Psoas muscle (tissue), 8 donors: Measurements from ENCODE around the gene ARX. TPM values are rescaled to one million over a fixed set of nuclear protein-coding genes. Genes with fewer than 3 reads are reported as not detected.

Experiments
- ATAC-seq, 4 donors: fragments of 200-7000 bp; cut with Tn5 transposase; one replicate each; pipeline ENCODE4 v1.9.1; 2020; ENCODE audit warnings: moderate library complexity in 3 of 4, mild to moderate bottlenecking in 2 of 4
- DNase-seq, 2 donors: peaks; one replicate each; pipeline ENCODE4 v3.0.0-alpha.2; 2020
- H3K27ac ChIP-seq: fragments of 200-600 bp; one replicate; pipeline ENCODE4 v1.8.0; 2022
- H3K27me3 ChIP-seq, 3 donors: fragments of 200-600 bp in 1 of 3; one replicate each; pipeline versions ENCODE4 v1.6.1 to v1.8.0; 2013 to 2022; ENCODE audit warnings: low read length in 2 of 3, mild to moderate bottlenecking in 2 of 3, moderate library complexity in 1 of 3; ENCODE audit not compliant: insufficient read depth in 3 of 3
- H3K36me3 ChIP-seq, 2 donors: fragments of 200-600 bp in 1 of 2; one replicate each; pipeline versions ENCODE4 v1.6.1 to v1.8.0; 2013 to 2022; ENCODE audit warnings: low read depth in 1 of 2, mild to moderate bottlenecking in 1 of 2, moderate library complexity in 1 of 2; ENCODE audit not compliant: insufficient read depth in 1 of 2
- H3K4me1 ChIP-seq: fragments of 200-600 bp; one replicate; pipeline ENCODE4 v1.8.0; 2022
- H3K4me3 ChIP-seq: fragments of 200-600 bp; one replicate; pipeline ENCODE4 v1.8.0; 2022; ENCODE audit warnings: mild to moderate bottlenecking
- H3K9me3 ChIP-seq: fragments of 200-600 bp; one replicate; pipeline ENCODE4 v1.8.0; 2022
- WGBS, 3 donors: extraction: QIAGEN DNeasy Blood & Tissue Kit; methylation state at CpG; one replicate each; pipeline versions ENCODE4 v1.1.6 to v1.1.7; 2013; 5-methylcytosine and 5-hydroxymethylcytosine counted together
- intact Hi-C, 2 donors: fragments of 100-400 bp; cut with DNase I; formaldehyde crosslinking; loops; one replicate each; pipeline versions ENCODE4 v1.11.0 to v1.14.2; 2022
- polyA plus RNA-seq, 3 donors: library from polyadenylated mRNA; stranded (reverse); fragments of 200-250 nt; gene quantifications; one replicate each; pipeline ENCODE4 v1.2.3, GENCODE V29; 2013
- total RNA-seq, 4 donors: library from RNA; stranded (reverse); fragmentation: NEBNext Ultra II Directional in 2 of 4; extraction: Animal tissue kit (Norgen Biotek cat#: 25700) in 2 of 4; gene quantifications; one replicate each; pipeline versions ENCODE4 v1.2.1 to v1.2.4, GENCODE V29; 2021 to 2023
- TF ChIP-seq, protein P1 (sequence below): fragments of 200-600 bp; IDR thresholded peaks from one replicate; pipeline ENCODE4 v1.8.0; 2022; ENCODE audit warnings: antibody characterized with exemption
- donor health status: healthy with polysubstance abuse.
- donor health status: DM: no; HTN: no; CAD: no; lungs with moderate emphysema.
- donor health status: Bipolar disorder and iron deficiency.
- donor health status: healthy.
- donor health status: DM: yes; HTN: yes; CAD: no.
- donor health status: DM: no; HTN: no; CAD: no.
- donor health status: DM: no; HTN: no; CAD: no.
- donor health status: DM: yes; HTN: yes; CAD: no.

Gene ARX
- total and polyA plus RNA-seq, 7 donors: 0.64 to 12.8 (median 3.0) TPM

DNA sequence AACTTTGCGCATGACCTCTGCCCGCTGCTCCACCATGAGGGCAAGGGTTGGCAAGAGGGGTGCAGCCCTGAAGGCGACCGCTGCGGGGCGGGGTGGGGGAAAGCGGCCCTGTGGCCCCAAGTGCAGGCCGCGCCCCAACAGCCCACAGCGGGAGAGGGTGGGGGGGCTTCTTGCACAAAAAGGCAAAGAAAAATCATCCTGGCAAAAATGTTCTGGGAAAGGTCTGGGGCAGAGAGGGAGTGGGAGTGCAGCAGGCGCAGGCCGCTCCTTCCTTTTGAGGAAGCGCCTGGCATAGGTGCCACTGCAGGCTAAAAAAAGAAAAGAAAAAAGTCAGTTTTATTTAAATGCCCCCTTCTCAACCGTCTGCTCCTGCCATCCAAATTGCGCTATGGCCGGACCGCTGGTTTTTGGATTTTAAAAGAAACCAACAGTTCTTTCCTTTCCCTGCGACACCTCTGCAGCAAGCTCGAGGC, 1.4 kb downstream of the ARX start:
- TF ChIP-seq, protein P1, sequence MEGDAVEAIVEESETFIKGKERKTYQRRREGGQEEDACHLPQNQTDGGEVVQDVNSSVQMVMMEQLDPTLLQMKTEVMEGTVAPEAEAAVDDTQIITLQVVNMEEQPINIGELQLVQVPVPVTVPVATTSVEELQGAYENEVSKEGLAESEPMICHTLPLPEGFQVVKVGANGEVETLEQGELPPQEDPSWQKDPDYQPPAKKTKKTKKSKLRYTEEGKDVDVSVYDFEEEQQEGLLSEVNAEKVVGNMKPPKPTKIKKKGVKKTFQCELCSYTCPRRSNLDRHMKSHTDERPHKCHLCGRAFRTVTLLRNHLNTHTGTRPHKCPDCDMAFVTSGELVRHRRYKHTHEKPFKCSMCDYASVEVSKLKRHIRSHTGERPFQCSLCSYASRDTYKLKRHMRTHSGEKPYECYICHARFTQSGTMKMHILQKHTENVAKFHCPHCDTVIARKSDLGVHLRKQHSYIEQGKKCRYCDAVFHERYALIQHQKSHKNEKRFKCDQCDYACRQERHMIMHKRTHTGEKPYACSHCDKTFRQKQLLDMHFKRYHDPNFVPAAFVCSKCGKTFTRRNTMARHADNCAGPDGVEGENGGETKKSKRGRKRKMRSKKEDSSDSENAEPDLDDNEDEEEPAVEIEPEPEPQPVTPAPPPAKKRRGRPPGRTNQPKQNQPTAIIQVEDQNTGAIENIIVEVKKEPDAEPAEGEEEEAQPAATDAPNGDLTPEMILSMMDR: no peak
- H3K27ac ChIP-seq: peak overlapping the region; percentile 79
- H3K4me3 ChIP-seq: peak overlapping the region; percentile 66
- 43 to 50% (median 48%) methylated on average over 18 to 19 of the region's 19 CpGs for WGBS, 3 donors
- DNase-seq (peak in 1 of 2 donors; percentile 39), ATAC-seq (no peak)
- H3K27me3 ChIP-seq: peaks cover 0 to 89% (median 3%) of the 10 kb centered on the region in 3 donors
- no peaks in the 10 kb centered on the region for H3K36me3 ChIP-seq
- H3K4me1 ChIP-seq: no peaks in the 10 kb centered on the region
- intact Hi-C loops: loop anchor here in 1 of 2 donors (10.0 kb wide), 2 partner anchors 180 to 260 kb away; no protein-coding TSS in a partner anchor
- H3K9me3 ChIP-seq: no peaks in the 10 kb centered on the region

DNA sequence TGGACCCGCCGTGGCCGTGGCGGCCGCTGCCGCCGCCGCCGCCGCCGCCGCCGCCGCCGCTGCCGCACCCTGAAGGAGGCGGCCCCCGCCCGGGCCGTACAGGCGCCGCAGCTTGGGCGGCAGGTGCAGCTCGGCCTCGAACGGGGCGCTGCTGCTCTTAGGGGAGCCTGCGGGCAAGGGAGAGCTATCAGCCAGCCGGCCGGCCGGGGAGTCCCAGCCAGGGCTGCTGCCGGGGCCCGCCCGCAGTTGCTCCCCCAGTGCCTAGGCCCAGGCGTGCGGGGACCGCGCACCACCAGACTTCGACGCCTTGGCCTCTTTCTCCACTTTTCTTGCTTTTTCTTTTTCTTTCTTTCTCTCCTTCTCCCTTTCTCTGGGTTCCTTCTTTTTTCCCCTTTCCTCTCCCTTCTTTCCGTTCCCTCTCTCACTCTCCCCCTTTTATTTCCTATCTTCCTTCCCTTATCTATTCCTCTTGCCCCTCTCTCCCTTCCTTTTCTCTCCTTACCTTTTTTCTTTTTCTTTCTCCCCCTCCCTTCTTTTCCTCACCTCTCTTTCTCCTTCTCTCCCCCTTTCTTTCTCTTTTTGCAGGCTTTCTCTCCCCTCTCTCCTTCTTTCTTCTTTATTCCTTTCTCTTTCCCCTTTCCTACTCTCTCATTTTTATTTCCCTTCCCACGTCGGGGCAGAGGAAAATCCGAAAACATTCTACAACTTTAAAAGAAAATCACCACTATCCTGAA, 2.0 kb downstream of the ARX start:
- Histone ChIP-seq H3K4me3 (peak overlapping the region; percentile 66), H3K27me3 (peaks cover 0 to 89% (median 3%) of the 10 kb centered on the region in 3 donors)
- no peak for ATAC-seq

DNA sequence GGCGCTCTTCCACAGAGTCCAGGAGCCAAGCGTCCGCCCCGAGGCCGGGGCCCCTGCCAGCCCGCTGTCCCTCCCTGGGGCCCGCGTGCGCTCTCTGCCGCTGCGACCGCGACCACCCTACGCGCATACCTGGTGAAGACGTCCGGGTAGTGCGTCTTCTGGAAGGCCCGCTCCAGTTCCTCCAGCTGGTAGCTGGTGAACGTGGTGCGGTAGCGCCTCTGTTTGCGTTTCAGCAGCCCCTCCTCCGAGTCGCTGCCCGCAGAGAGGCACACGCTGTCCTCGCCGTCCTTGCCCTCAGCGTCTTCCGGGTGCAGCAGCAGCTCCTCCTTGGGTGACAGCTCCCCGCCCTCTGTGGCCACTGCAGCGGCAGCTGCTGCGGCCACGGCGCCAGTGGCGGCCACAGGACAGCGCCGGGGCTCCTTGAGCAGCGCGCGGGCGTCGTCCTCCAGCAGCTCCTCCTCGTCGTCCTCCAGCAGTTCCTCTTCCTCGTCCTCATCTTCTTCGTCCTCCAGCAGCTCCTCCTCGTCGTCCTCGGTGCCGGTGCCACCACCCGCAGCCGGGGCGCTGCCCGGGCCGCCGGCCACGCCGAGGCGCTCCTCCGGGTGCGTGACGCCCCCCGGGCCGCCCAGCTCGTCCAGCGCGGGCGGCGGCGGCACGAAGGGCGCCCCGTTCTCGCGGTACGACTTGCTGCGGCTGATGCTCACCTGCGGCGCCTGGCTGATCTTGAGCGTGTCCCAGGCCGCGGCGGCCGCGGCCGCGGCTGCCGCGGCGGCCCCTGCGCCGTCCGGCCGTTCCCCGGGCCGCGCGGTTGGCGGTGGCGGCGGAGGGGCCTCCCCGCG, 2.8 kb downstream of the ARX start:
- Histone ChIP-seq H3K27ac (peak overlapping the region; percentile 84), H3K9me3 (no peaks in the 10 kb centered on the region), H3K4me1 (no peaks in the 10 kb centered on the region), H3K36me3 (no peaks in the 10 kb centered on the region), H3K4me3 (peak overlapping the region; percentile 66), H3K27me3 (peaks cover 0 to 89% (median 3%) of the 10 kb centered on the region in 3 donors)
- 0 to 31% (median 0%) methylated on average over 30 to 101 of the region's 105 CpGs for WGBS, 3 donors
- TF ChIP-seq, protein P1: no peak
- intact Hi-C loops: loop anchor here in 1 of 2 donors (10.0 kb wide), 2 partner anchors 178 to 258 kb away; no protein-coding TSS in a partner anchor
- ATAC-seq (peak; percentile 61 to 74 (median 68)), DNase-seq (peak; percentile 17 to 74)

More for the DNA sequence above, 2.0 kb downstream of the ARX start:
- TF ChIP-seq, protein P1: no peak
- Histone ChIP-seq H3K4me1 (no peaks in the 10 kb centered on the region), H3K9me3 (no peaks in the 10 kb centered on the region), H3K36me3 (no peaks in the 10 kb centered on the region), H3K27ac (peak overlapping the region; percentile 79)
- DNase-seq: peak in 1 of 2 donors; percentile 42
- intact Hi-C loops: loop anchor here in 1 of 2 donors (10.0 kb wide), 2 partner anchors 179 to 259 kb away; no protein-coding TSS in a partner anchor
- WGBS, 3 donors: 6 to 35% (median 18%) methylated on average over 7 to 31 of the region's 44 CpGs

DNA sequence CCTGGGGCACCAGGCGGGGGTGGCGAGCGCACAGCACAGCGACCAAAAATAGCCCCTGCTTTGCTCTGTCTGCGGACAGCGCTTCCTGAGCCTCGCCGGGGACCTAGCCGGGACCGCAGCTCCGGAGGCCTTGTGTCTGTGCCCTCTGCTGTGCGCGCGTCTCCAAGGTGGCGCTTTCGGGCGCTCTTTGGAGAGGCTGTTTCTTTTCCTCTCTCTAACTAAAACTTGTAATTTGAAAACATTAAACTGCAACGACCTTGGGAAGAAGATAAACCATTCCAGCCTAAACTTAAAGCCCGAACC, 3.4 kb downstream of the ARX start:
- TF ChIP-seq, protein P1: no peak
- intact Hi-C loops: loop anchor here in 1 of 2 donors (10.0 kb wide), 2 partner anchors 178 to 258 kb away; no protein-coding TSS in a partner anchor
- Histone ChIP-seq H3K27me3 (peaks cover 0 to 89% (median 3%) of the 10 kb centered on the region in 3 donors), H3K4me1 (no peaks in the 10 kb centered on the region), H3K9me3 (no peaks in the 10 kb centered on the region), H3K36me3 (no peaks in the 10 kb centered on the region), H3K27ac (peak overlapping the region; percentile 84), H3K4me3 (peak overlapping the region; percentile 66)
- WGBS, 3 donors: 1 to 23% (median 2%) methylated on average over 10 to 19 of the region's 19 CpGs
- DNase-seq (peak; percentile 57 to 87), ATAC-seq (peak; percentile 85 to 87 (median 86))
